DMS 273 treated with DMSO at 0.1 percent for 48 hours (cell line): ENCODE measurements around the gene PAX6.
"Not testable (repeated sequence)": the region's sequence is repeated elsewhere in the genome, so short reads cannot be mapped to it uniquely, and the experiment has no call there.

Experiments
- DNase-seq: peaks from one replicate; lab custom pipeline; 2025; lab: John Stamatoyannopoulos, UW

The PAX6 gene

DNA sequence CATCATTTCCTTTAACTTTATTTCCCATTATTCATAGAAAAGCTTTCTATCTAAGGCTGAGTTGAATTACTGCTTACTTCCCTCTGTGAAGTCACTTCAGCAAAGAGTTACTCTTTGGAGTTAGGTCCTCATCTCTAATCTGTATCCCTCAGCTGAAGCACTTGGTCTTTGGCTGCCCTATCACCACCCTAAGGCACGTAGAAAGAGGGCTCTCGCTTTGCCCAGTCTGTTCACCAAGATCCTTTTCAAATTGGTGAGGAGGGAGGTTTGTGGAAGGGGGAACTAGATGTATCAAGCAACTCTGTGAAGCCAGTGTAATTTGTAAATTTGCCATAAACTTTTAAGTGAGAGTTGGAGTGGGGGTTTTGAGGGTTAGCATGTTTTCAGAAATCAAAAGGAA lies 43.4 kb downstream of the PAX6 start:
- DNase-seq: no peak

DNA sequence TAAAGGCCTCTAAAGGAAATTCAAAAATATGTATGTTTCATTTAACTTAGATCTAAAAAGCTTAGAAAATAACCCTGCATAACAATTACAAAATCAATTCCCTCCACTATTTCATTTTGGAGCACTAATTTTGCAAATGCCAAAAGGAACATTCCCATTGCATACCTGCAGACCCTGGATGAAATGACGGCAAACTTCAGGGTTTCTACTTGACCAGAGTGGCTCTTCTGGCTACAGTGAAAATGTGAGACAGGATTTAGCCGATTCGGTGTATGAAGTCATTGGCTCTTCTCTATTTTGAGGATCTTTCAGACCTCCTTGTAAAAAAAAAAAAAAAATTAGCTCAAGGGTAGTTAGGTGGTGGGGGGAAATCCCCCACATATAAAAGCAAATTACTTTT lies 44.1 kb downstream of the PAX6 start:
- no peak for DNase-seq

DNA sequence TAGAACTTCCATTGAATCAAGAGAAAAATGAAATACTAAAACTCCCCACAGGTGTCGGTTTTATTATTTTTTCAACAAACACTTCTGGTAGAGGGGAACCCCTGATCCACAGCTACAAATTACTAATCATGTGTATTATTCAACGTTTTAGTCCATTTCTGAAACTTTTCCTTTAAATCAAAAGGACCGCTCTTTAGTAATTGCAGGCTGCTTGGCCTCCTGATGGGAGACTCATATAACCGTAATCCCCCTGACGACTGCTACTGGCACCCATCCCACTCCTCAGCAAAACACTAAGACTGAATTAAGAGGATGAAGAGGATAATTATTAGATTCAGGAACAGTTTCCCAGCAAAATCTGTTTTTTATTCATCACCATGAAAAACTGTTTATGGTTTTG lies 46.4 kb downstream of the PAX6 start:
- no peak for DNase-seq

DNA sequence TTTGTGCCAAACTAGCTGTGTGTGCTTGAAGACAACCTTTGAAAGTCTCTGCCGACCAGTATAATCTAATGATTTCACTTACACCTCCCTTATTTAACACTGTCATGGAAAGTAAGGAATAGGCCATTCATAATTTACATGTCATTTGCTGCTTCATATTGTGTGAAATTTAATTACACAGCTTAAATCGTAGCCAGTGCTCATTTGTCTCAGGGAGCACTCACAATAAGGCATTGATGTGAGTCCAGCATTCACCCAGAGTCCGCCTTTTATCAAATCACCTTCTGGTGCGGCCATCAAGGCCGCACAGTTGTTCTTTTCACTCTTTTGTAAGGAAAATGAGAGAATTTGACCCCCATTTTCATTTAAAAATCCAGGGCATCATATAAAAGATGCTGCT lies 46.9 kb downstream of the PAX6 start:
- DNase-seq: no peak

DNA sequence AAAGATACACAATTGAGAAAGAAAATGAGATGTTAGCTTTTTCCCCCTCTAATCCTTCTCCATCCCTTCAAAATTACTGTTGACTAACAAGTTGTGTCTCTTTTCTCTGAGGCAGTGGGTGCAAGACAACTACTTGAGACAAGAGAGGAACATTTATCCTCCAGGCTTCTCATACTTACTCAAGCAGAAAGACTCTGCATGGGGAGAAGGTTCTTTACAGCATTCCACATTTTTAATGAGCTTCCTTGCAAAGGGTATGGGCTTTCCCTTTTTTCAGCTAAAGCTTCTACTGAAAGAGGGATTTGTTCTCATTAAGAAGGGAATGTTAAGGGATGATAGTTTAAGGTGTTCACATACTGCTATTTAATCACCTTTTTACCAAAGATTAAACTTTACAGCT lies 47.8 kb downstream of the PAX6 start:
- no peak for DNase-seq

DNA sequence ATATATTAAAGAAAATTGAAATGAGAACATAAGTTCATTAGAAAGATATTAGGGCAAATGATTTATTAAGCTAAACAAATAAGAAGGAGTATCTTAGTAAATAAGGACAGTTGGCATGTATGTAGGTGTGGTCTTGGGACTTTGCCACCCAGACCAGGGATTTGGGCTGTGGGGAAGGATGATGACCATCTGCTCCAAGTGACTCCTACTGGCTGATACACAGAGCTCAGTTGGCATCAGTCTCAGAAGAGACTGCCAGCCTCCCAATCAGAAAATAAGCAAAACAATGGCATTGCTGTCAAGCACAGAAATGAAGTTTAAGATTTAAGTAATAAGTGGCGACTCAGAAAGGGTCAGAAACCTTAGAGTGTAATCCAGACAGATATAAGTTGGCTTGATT lies 49.5 kb downstream of the PAX6 start:
- DNase-seq: peak; percentile 73

DNA sequence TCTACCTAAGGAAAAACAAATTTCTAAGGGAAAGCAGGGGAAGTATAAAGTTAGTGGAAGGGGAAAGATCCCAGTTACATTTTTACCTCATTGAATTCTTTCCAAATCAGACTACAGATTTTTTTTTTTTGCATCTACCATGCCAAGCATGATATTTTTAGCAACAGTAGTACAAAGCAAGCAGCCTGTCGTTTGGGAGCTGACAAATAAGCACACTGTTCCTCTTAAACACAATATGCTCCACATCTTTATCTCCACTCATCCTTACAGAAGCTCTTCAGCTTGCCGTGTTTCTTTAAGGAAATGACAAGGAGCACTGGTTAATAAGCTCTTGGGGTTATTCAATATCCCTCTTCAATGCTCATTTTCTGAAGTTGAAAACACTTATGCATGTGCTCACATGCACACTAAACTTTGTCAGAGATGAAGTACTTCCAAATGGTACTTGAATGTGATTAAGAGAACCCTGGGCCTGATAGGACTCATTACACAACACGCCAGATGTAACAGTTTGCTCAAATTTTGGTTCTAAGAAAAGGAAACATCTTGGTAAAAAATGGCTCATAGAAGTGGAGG lies 53.8 kb downstream of the PAX6 start:
- peak; percentile 72 for DNase-seq

DNA sequence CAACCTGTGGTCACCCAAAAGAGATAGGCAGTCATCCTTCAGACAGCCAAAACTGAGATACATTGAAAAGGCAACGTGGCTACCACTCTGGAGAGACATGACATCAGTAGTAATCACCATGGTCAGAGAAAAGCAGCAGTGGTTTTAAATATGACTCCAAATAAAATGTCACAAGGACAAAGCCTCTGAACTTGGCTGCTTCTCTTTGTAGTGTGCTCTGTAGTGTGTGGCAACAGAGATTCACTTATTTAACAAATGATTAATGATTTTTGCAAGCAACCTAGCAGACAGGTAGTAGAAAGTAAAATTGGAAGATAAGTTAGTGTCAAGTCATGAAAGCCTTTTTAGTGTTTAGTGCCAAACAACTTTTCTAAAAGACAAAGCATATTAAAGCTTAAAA lies 63.5 kb downstream of the PAX6 start:
- no peak for DNase-seq

DNA sequence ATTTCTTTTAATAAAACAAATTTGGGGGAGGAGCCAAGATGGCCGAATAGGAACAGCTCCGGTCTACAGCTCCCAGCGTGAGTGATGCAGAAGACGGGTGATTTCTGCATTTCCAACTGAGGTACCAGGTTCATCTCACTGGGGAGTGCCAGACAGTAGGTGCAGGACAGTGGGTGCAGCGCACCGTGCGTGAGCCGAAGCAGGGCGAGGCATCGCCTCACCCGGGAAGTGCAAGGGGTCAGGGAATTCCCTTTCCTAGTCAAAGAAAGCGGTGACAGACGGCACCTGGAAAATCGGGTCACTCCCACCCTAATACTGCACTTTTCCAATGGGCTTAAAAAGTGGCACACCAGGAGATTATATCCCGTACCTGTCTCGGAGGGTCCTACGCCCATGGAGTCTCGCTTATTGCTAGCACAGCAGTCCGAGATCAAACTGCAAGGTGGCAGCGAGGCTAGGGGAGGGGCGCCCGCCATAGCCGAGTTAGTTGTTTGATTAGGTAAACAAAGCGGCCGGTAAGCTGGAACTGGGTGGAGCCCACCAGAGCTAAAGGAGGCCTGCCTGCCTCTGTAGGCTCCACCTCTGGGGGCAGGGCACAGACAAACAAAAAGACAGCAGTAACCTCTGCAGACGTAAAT lies 70.3 kb downstream of the PAX6 start:
- DNase-seq: not testable (repeated sequence)

DNA sequence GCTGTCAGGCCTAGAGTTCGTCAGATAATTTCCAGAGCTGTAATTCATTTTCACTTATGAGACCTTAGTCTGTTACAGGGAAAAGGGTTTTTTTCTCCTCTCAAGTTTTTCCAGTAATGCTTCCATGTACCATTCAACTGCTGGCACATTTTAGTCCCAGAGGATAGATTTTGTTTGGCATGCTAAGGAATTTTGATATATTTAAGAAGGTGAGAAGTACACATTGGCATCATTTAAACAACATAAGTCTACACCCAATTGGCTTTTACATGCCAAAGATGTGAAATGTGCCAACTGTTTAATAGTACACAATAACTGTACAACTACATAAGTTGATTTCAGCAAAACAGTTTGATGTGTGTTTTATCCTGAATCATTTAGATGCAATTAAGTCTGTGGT lies 71.0 kb downstream of the PAX6 start:
- DNase-seq: no peak
